ENCODE results near the gene CAV1. TPM values are rescaled to one million over a fixed set of nuclear protein-coding genes. Genes with fewer than 3 reads are reported as not detected.

The CAV1 gene
- polyA plus RNA-seq, 1 donor (not counting 4 experiments of a cell fraction or from before 2014, with no cell fraction given) = 2,905 TPM

DNA sequence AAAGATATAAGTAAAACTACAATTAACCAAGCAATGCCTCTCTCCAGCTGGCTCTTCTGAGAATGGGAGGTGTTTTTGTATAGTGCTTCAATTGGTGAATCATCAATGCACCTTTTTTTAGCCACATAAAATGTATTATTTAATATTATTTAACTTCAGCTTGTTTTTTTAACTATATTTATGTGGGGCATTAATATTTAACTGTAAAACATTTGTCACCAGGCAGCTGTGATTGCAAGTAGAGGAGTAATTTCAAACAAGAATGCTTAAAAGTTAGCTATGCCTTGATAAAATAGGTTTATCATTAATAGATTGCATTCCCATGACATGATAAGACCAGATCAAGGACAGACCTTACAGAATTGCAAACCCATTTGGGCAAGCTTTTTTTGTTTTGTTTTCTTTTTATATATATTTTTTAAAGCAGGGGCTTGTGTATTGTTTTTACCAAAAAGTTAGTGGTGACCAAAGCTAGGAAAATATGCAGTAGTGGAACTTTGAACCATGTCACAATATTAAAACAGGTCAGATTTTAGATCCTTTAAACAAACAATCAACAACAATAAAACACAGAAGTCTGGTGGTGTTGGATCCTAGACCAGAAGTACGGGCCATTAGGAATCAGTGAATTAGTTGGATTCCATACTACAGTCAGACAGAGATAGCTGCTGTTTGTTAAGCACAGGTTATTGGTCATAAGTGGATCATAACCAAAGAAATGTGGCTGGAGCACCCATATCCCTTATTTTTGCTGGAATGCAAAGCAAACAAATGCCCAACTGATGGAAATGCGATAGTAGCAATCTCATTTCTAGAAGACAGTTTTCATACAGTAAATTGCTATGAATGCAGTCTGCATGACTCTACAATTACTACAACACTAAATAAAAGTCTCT lies 22.4 kb upstream of the CAV1 start:
- H3K4me2 ChIP-seq (ENCODE audit: control insufficient read depth, extremely low read depth, insufficient read depth, low read depth, low read length) = peak overlapping the region; percentile 99
- no peaks in the 10 kb centered on the region for H3K9me3 ChIP-seq (ENCODE audit: control insufficient read depth, low read depth, low read length)
- H3K36me3 ChIP-seq (ENCODE audit: control insufficient read depth in 2 of 2, extremely low read depth in 1 of 2, insufficient read depth in 2 of 2, low read length in 2 of 2) = peaks cover 6 to 37% of the 10 kb centered on the region in 2 experiments
- H3K27me3 ChIP-seq (ENCODE audit: control insufficient read depth, extremely low read depth, insufficient read depth, low read length) = no peaks in the 10 kb centered on the region
- H3K27ac ChIP-seq (ENCODE audit: control insufficient read depth, insufficient read depth, low read length) = peak overlapping the region; percentile 97
- no peaks in the 10 kb centered on the region for H3K9me1 ChIP-seq (ENCODE audit: control insufficient read depth, extremely low read depth, insufficient read depth, low read length)
- FAIRE-seq (no peak), DNase-seq (ENCODE audit: low read depth, low spot score) (no peak)
- no peak overlapping the region for H2AFZ ChIP-seq (ENCODE audit: control insufficient read depth, low read length)
- no peaks in the 10 kb centered on the region for H4K20me1 ChIP-seq (ENCODE audit: control insufficient read depth, extremely low read depth, insufficient read depth, low read length)
- dilution Hi-C loops (cut with MboI; ENCODE audit: extremely low pct_ligation_motif_present, low sequenced_read_pairs) = loop anchor here (25.0 kb wide), 1 partner anchor 240 kb away; no protein-coding TSS in a partner anchor
- peaks cover 32% of the 10 kb centered on the region for H3K4me1 ChIP-seq (ENCODE audit: control insufficient read depth, extremely low read depth, insufficient read depth, low read length)
- peak overlapping the region; percentile 99 for H3K9ac ChIP-seq (ENCODE audit: control insufficient read depth, extremely low read depth, insufficient read depth, low read length)
- peak overlapping the region; percentile 85 to 99 (median 97) for H3K4me3 ChIP-seq (ENCODE audit: control insufficient read depth in 2 of 3, extremely low read depth in 1 of 3, insufficient read depth in 2 of 3, low read depth in 1 of 3, low read length in 3 of 3)
- TF ChIP-seq EZH2 (IDR thresholded peaks at IDR 0.05; ENCODE audit: low read length) = no peak
- TF ChIP-seq, protein P1, sequence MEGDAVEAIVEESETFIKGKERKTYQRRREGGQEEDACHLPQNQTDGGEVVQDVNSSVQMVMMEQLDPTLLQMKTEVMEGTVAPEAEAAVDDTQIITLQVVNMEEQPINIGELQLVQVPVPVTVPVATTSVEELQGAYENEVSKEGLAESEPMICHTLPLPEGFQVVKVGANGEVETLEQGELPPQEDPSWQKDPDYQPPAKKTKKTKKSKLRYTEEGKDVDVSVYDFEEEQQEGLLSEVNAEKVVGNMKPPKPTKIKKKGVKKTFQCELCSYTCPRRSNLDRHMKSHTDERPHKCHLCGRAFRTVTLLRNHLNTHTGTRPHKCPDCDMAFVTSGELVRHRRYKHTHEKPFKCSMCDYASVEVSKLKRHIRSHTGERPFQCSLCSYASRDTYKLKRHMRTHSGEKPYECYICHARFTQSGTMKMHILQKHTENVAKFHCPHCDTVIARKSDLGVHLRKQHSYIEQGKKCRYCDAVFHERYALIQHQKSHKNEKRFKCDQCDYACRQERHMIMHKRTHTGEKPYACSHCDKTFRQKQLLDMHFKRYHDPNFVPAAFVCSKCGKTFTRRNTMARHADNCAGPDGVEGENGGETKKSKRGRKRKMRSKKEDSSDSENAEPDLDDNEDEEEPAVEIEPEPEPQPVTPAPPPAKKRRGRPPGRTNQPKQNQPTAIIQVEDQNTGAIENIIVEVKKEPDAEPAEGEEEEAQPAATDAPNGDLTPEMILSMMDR (optimal IDR thresholded peaks at IDR 0.05 in 1 of 3, IDR thresholded peaks at IDR 0.05 in 1 of 3, conservative IDR thresholded peaks at IDR 0.05 in 1 of 3; ENCODE audit: extremely low read depth in 1 of 3, insufficient read depth in 2 of 3, low read length in 3 of 3) = no peak
- peaks cover 61% of the 10 kb centered on the region for H3K79me2 ChIP-seq (ENCODE audit: control insufficient read depth, insufficient read depth, low read length)

DNA sequence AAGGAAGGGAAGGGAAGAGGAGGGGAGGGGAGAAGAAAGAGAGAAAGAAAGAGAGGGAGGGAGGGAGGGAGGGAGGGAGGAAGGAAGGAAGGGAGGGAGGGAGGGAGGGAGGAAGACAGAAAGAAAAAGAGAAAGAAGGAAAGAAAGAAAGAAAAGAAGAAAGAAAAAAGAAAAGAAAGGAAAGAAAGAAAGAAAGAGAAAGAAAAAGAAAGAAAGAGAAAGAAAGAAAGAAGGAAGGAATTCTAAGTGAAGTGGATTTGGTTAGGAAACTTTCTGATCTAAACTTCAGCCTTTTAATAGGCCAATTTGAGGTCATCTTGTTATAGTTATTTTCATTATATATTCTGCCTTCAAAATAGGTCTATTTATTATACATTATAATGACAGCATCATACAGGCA lies 21.0 kb upstream of the CAV1 start:
- TF ChIP-seq, protein P1 (optimal IDR thresholded peaks at IDR 0.05 in 1 of 3, IDR thresholded peaks at IDR 0.05 in 1 of 3, conservative IDR thresholded peaks at IDR 0.05 in 1 of 3; ENCODE audit: extremely low read depth in 1 of 3, insufficient read depth in 2 of 3, low read length in 3 of 3) = no peak
- TF ChIP-seq EZH2 (IDR thresholded peaks at IDR 0.05; ENCODE audit: low read length) = no peak
- Histone ChIP-seq H4K20me1 (ENCODE audit: control insufficient read depth, extremely low read depth, insufficient read depth, low read length) (no peaks in the 10 kb centered on the region), H3K79me2 (ENCODE audit: control insufficient read depth, insufficient read depth, low read length) (peaks cover 61% of the 10 kb centered on the region), H3K27me3 (ENCODE audit: control insufficient read depth, extremely low read depth, insufficient read depth, low read length) (no peaks in the 10 kb centered on the region), H3K27ac (ENCODE audit: control insufficient read depth, insufficient read depth, low read length) (no peak overlapping the region), H3K4me3 (ENCODE audit: control insufficient read depth in 2 of 3, extremely low read depth in 1 of 3, insufficient read depth in 2 of 3, low read depth in 1 of 3, low read length in 3 of 3) (peak overlapping the region in 1 of 3 experiments; percentile 18), H3K4me2 (ENCODE audit: control insufficient read depth, extremely low read depth, insufficient read depth, low read depth, low read length) (peak overlapping the region; percentile 49), H3K9me1 (ENCODE audit: control insufficient read depth, extremely low read depth, insufficient read depth, low read length) (no peaks in the 10 kb centered on the region), H3K9ac (ENCODE audit: control insufficient read depth, extremely low read depth, insufficient read depth, low read length) (no peak overlapping the region), H2AFZ (ENCODE audit: control insufficient read depth, low read length) (no peak overlapping the region), H3K36me3 (ENCODE audit: control insufficient read depth in 2 of 2, extremely low read depth in 1 of 2, insufficient read depth in 2 of 2, low read length in 2 of 2) (peaks cover 6 to 37% of the 10 kb centered on the region in 2 experiments), H3K4me1 (ENCODE audit: control insufficient read depth, extremely low read depth, insufficient read depth, low read length) (peaks cover 30% of the 10 kb centered on the region), H3K9me3 (ENCODE audit: control insufficient read depth, low read depth, low read length) (no peaks in the 10 kb centered on the region)
- no peak for DNase-seq (ENCODE audit: low read depth, low spot score)
- dilution Hi-C loops (cut with MboI; ENCODE audit: extremely low pct_ligation_motif_present, low sequenced_read_pairs) = loop anchor here (25.0 kb wide), 1 partner anchor 242 kb away; no protein-coding TSS in a partner anchor
- no peak for FAIRE-seq
